Activated CD4-positive, alpha-beta T cell treated with anti-CD3 and anti-CD28 coated beads, Interleukin-2, amount 50 U/mL, for 1 hour (primary cell): ENCODE results near the gene SLC22A7.
"Not testable (repeated sequence)": the region's sequence is repeated elsewhere in the genome, so short reads cannot be mapped to it uniquely, and the experiment has no call there.

Experiments
- DNase-seq: peaks from one replicate; pipeline ENCODE4 v3.0.0-alpha.2; 2020

The SLC22A7 gene

GRCh38 chr6:43347021-43347420, 49.0 kb downstream of the SLC22A7 start:
- no peak for DNase-seq

GRCh38 chr6:43347444-43347843, 49.4 kb downstream of the SLC22A7 start:
- no peak for DNase-seq

GRCh38 chr6:43351951-43352350, 53.9 kb downstream of the SLC22A7 start:
- not testable (repeated sequence) for DNase-seq
